ENCODE data around the gene B4GALT6.

B4GALT6 gene

DNA sequence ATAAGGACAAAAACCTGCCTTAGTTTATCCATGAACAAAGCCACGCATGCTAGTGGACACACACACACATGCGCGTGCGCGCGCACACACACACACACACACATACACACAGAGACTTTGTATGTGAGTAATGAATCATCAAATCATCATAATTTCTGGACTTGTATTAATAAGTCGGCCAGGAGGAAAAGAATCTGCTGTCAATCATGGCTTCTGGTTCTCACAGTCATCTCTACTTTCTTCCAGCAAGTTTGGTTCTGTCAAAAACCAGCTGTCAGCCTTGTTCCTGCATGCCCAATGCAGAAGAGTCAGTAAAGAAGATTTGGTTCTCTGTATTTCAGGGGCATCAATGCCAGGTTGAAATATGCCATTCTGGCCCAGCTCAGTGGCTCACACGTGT lies 93.8 kb downstream of the B4GALT6 start:
- DNase-seq, result no peak

- DNase-seq, result no peak
Measured at GRCh38 chr18:31587529-31587928, 96.9 kb downstream of the B4GALT6 start.

DNA sequence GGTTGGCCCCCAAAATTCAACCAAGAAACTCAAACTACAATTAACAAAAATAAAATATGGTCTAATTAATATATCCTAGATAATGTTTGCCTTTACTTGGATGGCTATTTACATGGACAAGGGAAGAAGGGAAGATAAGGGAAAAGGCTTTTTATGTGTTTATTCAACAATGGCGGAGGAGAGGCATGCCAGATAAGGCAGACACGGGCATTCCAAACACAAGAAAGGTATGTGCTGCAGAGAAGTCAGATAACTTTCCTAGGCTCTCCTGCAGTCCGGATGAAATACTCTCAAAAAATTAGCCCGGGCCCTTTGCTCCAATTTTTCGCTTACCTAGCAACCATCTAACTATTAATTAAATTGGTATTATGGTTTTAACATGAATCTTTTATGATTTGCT lies 97.8 kb downstream of the B4GALT6 start:
- DNase-seq, result no peak

- no peak for DNase-seq
Measured at GRCh38 chr18:31585991-31586390, 98.4 kb downstream of the B4GALT6 start.

GRCh38 chr18:31583185-31583854 lies 101.1 kb downstream of the B4GALT6 start:
- DNase-seq, result no peak

DNA sequence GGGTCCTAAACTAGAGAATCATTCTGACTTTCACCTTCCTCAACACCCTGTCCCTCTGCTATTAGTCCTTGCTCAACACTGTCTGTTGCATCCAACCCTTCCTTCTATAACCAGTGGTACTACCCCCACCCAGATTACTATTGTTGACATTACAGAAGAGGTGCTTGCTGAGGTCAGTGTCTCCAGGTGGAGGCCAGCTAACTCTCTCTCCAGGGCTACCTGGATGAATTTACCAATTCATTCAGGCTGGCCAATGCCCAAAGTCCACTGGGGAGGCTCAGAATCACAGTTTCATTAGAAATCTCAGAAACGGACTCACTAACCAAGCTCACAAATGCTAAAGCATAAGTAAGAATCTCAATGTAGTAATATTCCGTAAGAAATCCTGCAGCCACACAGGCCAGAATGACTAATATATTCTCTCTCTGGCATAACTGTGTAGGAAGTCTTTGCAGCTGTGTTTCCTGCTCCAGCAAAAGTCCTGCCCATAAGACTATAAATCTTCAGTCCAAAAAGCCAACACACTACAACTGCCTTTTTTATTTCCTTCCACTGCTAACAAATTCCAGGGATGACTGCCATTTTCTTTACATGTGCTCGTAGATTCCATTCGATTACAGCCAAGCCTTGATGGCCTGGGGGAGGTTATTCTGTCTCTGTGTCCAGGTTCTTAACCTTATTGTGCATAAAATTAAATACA lies 102.7 kb downstream of the B4GALT6 start:
- DNase-seq, result no peak

- no peak for DNase-seq
Measured at GRCh38 chr18:31579375-31579774, 105.0 kb downstream of the B4GALT6 start.

DNA sequence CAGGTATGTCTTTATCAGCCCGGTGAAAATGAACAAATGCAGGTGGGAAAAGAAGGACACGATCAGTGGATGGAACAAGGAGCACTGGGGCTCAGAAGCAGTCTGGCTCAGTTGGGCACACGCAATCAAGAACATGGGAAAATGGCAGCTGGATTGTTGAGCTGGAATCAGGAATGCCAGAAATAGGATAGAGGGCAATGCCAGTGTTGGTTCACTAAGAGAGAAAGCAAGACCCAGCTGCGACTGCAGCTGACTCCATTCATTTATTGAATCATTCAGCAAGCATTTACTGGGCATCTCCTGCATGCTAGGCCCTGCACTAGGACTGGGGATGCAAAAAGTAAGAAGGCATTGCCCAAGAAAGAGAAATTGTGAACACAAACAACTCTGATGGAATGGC lies 106.3 kb downstream of the B4GALT6 start:
- DNase-seq, result no peak

- no peak for DNase-seq
Measured at GRCh38 chr18:31577195-31577594, 107.2 kb downstream of the B4GALT6 start.

- DNase-seq, result no peak
Measured at GRCh38 chr18:31576670-31577069, 107.7 kb downstream of the B4GALT6 start.

DNA sequence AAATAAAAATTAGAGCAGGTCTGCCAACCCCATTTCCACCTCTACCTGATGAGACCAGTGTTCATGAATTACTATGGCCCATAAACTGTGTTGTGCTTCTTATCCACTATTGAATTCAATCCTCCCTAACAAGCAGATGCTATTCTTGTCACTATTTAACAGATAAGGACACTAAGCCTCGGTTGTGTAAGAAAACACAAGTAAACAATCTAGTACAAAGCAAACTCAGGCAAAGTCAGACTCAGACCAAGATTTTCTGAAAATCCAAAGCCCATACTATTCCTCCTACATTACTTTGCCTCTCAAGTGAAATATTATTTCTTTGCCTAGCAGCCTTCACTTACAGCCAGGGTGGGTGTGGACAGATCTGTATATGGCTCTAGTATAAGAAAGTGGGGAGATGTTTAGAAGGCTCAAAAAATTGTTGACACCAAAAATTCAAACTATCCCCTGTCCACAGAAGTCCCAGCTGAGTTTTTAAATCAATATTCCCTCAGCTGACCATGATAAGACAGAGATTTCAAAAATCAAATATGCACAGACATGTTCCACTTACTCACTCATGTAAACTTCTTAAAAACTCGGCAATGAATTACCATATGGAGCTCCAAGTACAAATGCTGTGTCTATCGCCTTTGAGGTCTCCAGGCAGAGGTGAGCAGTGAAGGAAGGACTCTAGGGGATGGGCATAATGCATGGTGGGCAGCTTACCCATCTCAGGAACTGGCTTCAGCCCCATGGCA lies 108.7 kb downstream of the B4GALT6 start:
- DNase-seq, result no peak

DNA sequence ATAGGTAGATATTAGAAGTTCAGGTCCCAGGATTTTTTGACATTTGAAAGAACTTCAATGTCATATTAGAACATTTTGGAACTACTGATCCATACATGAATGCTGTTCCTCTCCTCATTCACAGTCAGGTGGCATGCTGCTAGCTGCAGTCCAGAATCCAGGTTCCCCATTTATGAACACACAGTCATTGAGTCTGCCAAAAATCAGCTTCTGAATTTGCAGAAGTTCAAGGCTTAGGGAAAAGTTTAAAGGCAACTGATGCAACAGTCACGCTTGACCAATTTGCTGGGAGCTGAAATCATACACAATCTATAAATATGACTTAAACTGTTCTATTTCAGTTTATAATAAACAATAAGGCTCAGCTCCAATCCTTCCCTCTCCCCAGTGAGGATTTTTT lies 110.0 kb downstream of the B4GALT6 start:
- no peak for DNase-seq

All from CD4-positive, alpha-beta T cell treated with Interleukin-17A for 4 hours (primary cell).